HepG2 (cell line): ENCODE results near the gene NEGR1. TPM values are rescaled to one million over a fixed set of nuclear protein-coding genes. Genes with fewer than 3 reads are reported as not detected.

Source experiments
- ATAC-seq: fragments of 200-7000 bp; cut with Tn5 transposase; 3 replicates; pipeline ENCODE4 v1.9.1; 2020; ENCODE audit warnings: mild to moderate bottlenecking, moderate library complexity
- BruUV-seq: library from RNA; stranded (reverse); fragments of 400-500 nt; replicated peaks from 2 replicates; lab custom pipeline; 2021; lab: Mats Ljungman, UMichigan
- CTCF ChIA-PET: fragments of 300-600 bp; formaldehyde crosslinking; extraction: SDS; loops from one replicate; lab custom pipeline; 2021; ENCODE audit warnings: low total read pairs, inconsistent platforms, low intra/inter-chr PET ratio; lab: Yijun Ruan, JAX
- POLR2A ChIA-PET: fragments of 350-600 bp; sonication (Branson Sonifier 250); formaldehyde crosslinking; loops from one replicate; lab custom pipeline; 2020; ENCODE audit warnings: antibody characterized with exemption, inconsistent platforms; lab: Yijun Ruan, JAX
- DNase-seq: peaks from one replicate; pipeline ENCODE4 v3.0.0-alpha.2; 2015; ENCODE audit warnings: low spot score
- FAIRE-seq: peaks from 3 replicates; lab custom pipeline; 2011; peaks lifted over from hg19 to GRCh38; lab: Jason Lieb, UNC
- H2AFZ ChIP-seq: one replicate; pipeline ENCODE4 v1.6.1; 2011; ENCODE audit warnings: low read length, inconsistent platforms
- H3K27ac ChIP-seq: fragments of 300-600 bp; 3 replicates; pipeline ENCODE4 v1.8.0; 2011; ENCODE audit warnings: mixed run types, mild to moderate bottlenecking, mixed read lengths, low read length, inconsistent platforms; ENCODE audit not compliant: insufficient read depth; ENCODE audit errors: extremely low read length
- H3K27me3 ChIP-seq, 2 experiments: fragments of 200-600 bp in 1 of 2; 2 replicates in 1 of 2; 3 replicates in 1 of 2; pipeline versions ENCODE4 v1.6.0 to v1.8.0; 2011; ENCODE audit warnings: low read length in 2 of 2, mild to moderate bottlenecking in 2 of 2, moderate library complexity in 2 of 2, inconsistent platforms in 1 of 2; ENCODE audit not compliant: insufficient read depth in 2 of 2, control insufficient read depth in 1 of 2
- H3K36me3 ChIP-seq, 2 experiments: fragments of 200-600 bp in 1 of 2; replicated peaks in 1 of 2; 2 replicates in 1 of 2; 3 replicates in 1 of 2; pipeline versions ENCODE4 v1.5.1 to v1.8.0; 2011; ENCODE audit warnings: low read length in 2 of 2, inconsistent platforms in 1 of 2; ENCODE audit not compliant: insufficient read depth in 2 of 2, control insufficient read depth in 1 of 2
- H3K4me1 ChIP-seq: 2 replicates; pipeline ENCODE4 v1.5.1; 2012; ENCODE audit warnings: low read length, inconsistent platforms; ENCODE audit not compliant: insufficient read depth
- H3K4me2 ChIP-seq: 2 replicates; pipeline ENCODE4 v1.6.0; 2011; ENCODE audit warnings: low read depth, low read length, inconsistent platforms
- H3K4me3 ChIP-seq, 3 experiments: fragments of 200-600 bp in 1 of 3; sonication (generic), shearing (Covaris generic) in 1 of 3; replicated peaks in 1 of 3; 2 replicates each; pipeline ENCODE4 v1.5.1; 2011 to 2016; ENCODE audit warnings: low read length in 3 of 3, inconsistent platforms in 2 of 3, low read depth in 2 of 3, mild to moderate bottlenecking in 2 of 3, control low read depth in 1 of 3, mixed read lengths in 1 of 3; ENCODE audit not compliant: insufficient read depth in 1 of 3
- H3K79me2 ChIP-seq: one replicate; pipeline ENCODE4 v1.6.1; 2011; ENCODE audit warnings: low read length, inconsistent platforms; ENCODE audit not compliant: insufficient read depth
- H3K9ac ChIP-seq: 2 replicates; pipeline ENCODE4 v1.6.0; 2011; ENCODE audit warnings: mild to moderate bottlenecking, low read depth, low read length, inconsistent platforms; ENCODE audit not compliant: insufficient read depth
- H3K9me3 ChIP-seq: 2 replicates; pipeline ENCODE4 v1.5.1; 2012; ENCODE audit warnings: mild to moderate bottlenecking, low read length
- H4K20me1 ChIP-seq: 2 replicates; pipeline ENCODE4 v1.6.0; 2011; ENCODE audit warnings: inconsistent platforms, mild to moderate bottlenecking, low read length, moderate library complexity; ENCODE audit not compliant: insufficient read depth
- AFF4 ChIP-seq: sonication (generic); formaldehyde crosslinking; IDR thresholded peaks from 2 replicates; pipeline ENCODE4 v1.4.0; 2020; ENCODE audit warnings: missing genetic modification reagents
- GATA4 ChIP-seq: sonication (generic); IDR thresholded peaks from 2 replicates; pipeline ENCODE4 v1.6.1; 2016; ENCODE audit warnings: antibody characterized with exemption, low read depth, borderline replicate concordance
- TFDP2 ChIP-seq: sonication (generic); formaldehyde crosslinking; IDR thresholded peaks from 2 replicates; pipeline ENCODE4 v1.4.0; 2020; ENCODE audit warnings: missing genetic modification reagents
- ZC3H13 ChIP-seq: sonication (generic); formaldehyde crosslinking; IDR thresholded peaks from 2 replicates; pipeline ENCODE4 v1.8.1; 2023; ENCODE audit warnings: mild to moderate bottlenecking, missing genetic modification reagents, moderate library complexity
- ZNF17 ChIP-seq: sonication (generic); formaldehyde crosslinking; IDR thresholded peaks from 2 replicates; pipeline ENCODE4 v1.5.0; 2020; ENCODE audit warnings: mild to moderate bottlenecking, missing genetic modification reagents
- ZNF329 ChIP-seq: sonication (generic); formaldehyde crosslinking; IDR thresholded peaks from 2 replicates; pipeline ENCODE4 v1.9.0; 2021; ENCODE audit warnings: low read depth, mild to moderate bottlenecking, missing genetic modification reagents
- ZNF678 ChIP-seq: sonication (generic); formaldehyde crosslinking; IDR thresholded peaks from 2 replicates; pipeline ENCODE4 v1.4.0; 2020; ENCODE audit warnings: mild to moderate bottlenecking, missing genetic modification reagents
- ZNF703 ChIP-seq: sonication (generic); formaldehyde crosslinking; IDR thresholded peaks from 2 replicates; pipeline ENCODE4 v1.5.1; 2020; ENCODE audit warnings: missing genetic modification reagents, mild to moderate bottlenecking, moderate library complexity, borderline replicate concordance
- WGBS: methylation state at CpG from one replicate; pipeline ENCODE4 v1.1.6; 2017; ENCODE audit warnings: low lambda C conversion rate; 5-methylcytosine and 5-hydroxymethylcytosine counted together
- in situ Hi-C: cut with HindIII; loops from 2 replicates; pipeline ENCODE4 v1.10.0; 2017; ENCODE audit warnings: low pct_unique_long_range_greater_than_20kb; ENCODE audit not compliant: extremely low pct_ligation_motif_present
- intact Hi-C: fragments of 100-400 bp; cut with micrococcal nuclease; formaldehyde crosslinking; loops from one replicate; pipeline ENCODE4 v1.10.0; 2022; ENCODE audit not compliant: unreplicated experiment
- polyA plus RNA-seq, 8 experiments: library from polyadenylated mRNA; depleted of rRNA in 3 of 8; stranded (reverse) in 7 of 8; unstranded in 1 of 8; fragments of >200 nt; fragmentation: Illumina TruSeq in 4 of 8; extraction: Trizol in 4 of 8; gene quantifications; 2 replicates each; pipeline versions ENCODE4 v1.2.1 to v1.2.3, GENCODE V29; 2011 to 2016; ENCODE audit warnings: low read depth in 4 of 8, missing spikeins in 1 of 8, mixed read lengths in 1 of 8; ENCODE audit not compliant: insufficient read depth in 1 of 8
- total RNA-seq, 5 experiments: library from RNA; depleted of rRNA; stranded (reverse); fragments of >200 nt; fragmentation: Illumina TruSeq; extraction: Trizol; gene quantifications; 2 replicates each; pipeline ENCODE4 v1.2.3, GENCODE V29; 2016; ENCODE audit warnings: low read depth in 1 of 5

Gene NEGR1
- total and polyA plus RNA-seq, 2 of the 13 experiments (the other 11 are each of a cell fraction or from before 2014, with no cell fraction given): not detected

- WGBS: 0% methylated on average over 3 of the region's 3 CpGs
- FAIRE-seq: no peak
- no peak overlapping the region for H3K4me3 ChIP-seq
- H3K27ac ChIP-seq: no peak overlapping the region
- no peak for DNase-seq
- H2AFZ ChIP-seq: no peak overlapping the region
- in situ Hi-C loops (no loop called here), intact Hi-C loops (no loop called here)
- H3K36me3 ChIP-seq: no peaks in the 10 kb centered on the region
- no peak for ATAC-seq
- no TSS peak for BruUV-seq
- H3K9me3 ChIP-seq: peaks cover 27% of the 10 kb centered on the region
- H4K20me1 ChIP-seq: no peaks in the 10 kb centered on the region
- POLR2A ChIA-PET: no interaction called here
- no peaks in the 10 kb centered on the region for H3K27me3 ChIP-seq
- no peak overlapping the region for H3K9ac ChIP-seq
- H3K79me2 ChIP-seq: no peaks in the 10 kb centered on the region
- no peaks in the 10 kb centered on the region for H3K4me1 ChIP-seq
- CTCF ChIA-PET: no interaction called here
- TF ChIP-seq TFDP2 (CRISPR knock-in tag) (no peak), ZNF678 (no peak), GATA4 (no peak), ZNF703 (no peak), AFF4 (CRISPR knock-in tag) (no peak), ZNF17 (CRISPR knock-in tag) (no peak), ZNF329 (CRISPR knock-in tag) (no peak), ZC3H13 (CRISPR knock-in tag) (no peak)
- H3K4me2 ChIP-seq: no peak overlapping the region
These were observed 640.4 kb downstream of the NEGR1 start for GRCh38 chr1:71641903-71642302.
